Measurements from ENCODE around the gene GADD45A.
"Not testable (repeated sequence)": the region's sequence is repeated elsewhere in the genome, so short reads cannot be mapped to it uniquely, and the experiment has no call there.

Gene GADD45A

DNA sequence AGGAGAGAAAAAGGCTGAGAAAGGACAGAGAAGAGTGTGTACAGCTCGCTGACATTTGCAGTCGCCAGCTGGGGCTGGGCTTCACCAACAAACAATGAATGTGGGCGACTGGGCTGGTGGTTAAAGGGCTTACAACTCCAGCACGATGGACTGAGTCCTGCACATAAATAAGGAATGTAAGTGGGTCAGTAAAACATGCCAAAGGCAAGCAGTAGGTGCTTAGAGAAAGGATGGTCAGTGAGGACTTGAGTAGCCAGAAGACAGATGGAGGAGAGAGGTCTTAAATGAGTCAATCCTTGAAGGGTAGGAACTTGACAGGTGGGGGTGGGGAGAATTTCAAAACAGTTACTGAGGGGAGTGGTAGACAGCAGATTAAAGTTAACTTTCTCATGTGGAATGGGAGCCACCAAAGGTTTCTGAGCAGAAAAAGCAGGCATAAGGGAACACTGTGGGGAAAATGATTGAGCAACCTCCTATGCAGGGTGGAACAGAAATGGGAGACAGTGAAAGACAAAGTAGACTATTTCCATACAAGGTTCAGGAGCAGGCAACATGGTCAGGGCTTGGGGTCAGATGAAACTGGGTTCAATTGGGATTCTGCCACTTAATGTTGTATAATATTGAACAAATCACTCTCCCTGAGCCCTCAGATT, 37.4 kb downstream of the GADD45A start:
- ATAC-seq = no peak

- ATAC-seq = no peak
Observed at GRCh38 chr1:67723126-67723525, 38.1 kb downstream of the GADD45A start.

DNA sequence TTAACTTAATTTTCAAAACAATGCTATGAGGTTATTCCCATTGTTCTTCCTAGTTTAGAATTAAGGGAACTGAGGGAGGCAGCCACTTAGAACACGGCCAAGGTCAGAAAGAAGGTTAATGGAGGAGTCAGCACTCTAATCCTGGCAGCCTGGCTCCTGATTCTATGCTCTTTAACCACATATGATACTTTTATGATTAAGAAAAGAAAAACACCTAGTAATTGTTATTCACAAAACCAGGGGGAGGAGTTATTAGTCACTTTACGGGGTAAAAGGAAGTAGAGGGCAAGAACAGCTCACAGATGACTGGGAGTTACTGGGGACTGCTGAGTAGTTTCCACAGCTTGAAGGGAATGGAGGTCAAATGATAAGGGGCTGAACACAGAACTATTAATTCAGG, 38.6 kb downstream of the GADD45A start:
- peak; percentile 95 to 96 for ATAC-seq

DNA sequence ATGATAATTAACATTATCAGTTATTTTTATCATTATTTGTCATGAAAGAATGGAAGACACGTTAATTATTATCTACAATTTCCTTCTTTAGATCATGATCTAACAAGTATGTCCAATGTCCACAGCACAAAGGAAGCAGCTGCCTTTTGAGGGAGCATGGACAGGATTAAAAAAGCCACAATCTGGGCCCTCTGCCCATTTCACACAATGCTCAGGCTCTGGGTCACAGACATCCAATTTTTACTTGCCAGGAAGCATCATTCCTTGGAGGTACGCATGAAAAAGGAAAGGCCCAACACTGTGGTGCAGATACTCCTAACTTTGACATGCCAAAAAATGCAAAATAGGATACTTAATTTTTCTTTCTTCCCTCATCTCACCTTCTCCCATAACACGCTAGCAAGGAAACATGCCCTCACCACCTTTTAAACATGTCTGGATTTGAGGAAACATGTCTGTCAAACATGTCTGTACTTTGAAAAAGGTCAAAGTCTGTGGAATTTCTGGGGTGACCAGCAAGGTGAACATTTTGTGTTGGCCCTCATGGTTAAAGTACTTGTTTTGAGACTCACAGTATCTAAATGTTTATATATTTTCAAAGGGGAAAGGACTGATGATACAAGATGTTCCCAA, 40.0 kb downstream of the GADD45A start:
- ATAC-seq = no peak

GRCh38 chr1:67726224-67726623, 41.2 kb downstream of the GADD45A start:
- ATAC-seq = peak; percentile 6 to 7

- ATAC-seq = peak; percentile 18 to 35
Observed at GRCh38 chr1:67729872-67730271, 44.9 kb downstream of the GADD45A start.

DNA sequence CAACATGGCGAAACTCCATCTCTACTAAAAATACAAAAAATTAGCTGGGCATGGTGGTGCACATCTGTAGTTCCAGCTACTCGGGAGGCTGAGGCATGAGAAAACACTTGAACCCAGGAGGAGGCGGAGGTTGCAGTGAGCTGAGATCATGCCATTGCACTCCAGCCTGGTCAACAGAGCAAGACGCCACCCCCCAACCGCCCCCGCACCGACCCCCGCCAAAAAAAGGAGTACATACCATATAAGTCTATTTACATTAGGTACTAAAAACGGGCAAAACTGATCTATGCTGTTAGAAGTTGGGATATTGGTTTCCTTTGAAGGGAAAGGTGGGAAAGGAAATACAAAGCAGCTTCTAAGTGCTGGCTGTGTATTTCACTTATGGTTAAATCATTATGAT, 45.3 kb downstream of the GADD45A start:
- not testable (repeated sequence) for ATAC-seq

GRCh38 chr1:67731322-67731721, 46.3 kb downstream of the GADD45A start:
- no peak for ATAC-seq

DNA sequence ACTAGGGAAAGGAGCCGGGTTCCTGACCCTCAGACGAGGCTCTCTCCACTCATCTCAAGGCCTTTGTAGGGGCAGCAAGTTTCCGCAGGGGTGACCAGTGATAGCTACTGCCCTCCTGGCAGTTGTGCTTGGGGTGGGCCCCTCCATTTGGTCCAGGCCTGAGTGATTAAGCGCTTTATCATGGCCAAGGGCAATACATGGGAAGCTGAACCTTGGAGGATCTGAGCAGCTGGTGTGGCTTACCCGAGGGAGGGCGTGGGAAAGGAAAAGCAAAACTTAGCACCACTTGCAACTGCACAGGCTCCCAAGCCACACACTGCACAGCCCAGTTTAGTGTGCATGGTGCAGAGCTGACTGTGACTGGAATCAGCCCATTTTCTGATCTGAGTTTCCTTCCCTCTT, 47.8 kb downstream of the GADD45A start:
- ATAC-seq = no peak

GRCh38 chr1:67733681-67734322, 48.8 kb downstream of the GADD45A start:
- no peak for ATAC-seq

DNA sequence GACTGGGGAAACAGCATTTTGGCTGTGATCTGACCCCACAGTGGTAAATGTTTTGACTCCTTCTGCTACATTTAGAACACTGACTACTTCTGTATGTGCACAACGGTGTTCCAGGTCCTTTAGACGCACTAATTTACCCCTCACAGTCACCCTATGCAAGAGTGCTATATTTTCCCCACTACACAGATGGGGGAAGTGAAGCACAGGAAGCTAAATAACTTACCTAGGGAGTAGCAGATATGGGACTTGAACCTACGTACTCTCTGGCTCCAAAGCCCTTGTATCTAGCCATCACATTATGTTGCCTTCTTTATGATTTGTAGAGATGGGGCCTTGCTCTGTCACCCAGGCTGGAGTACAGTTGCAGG, 49.3 kb downstream of the GADD45A start:
- ATAC-seq = no peak

DNA sequence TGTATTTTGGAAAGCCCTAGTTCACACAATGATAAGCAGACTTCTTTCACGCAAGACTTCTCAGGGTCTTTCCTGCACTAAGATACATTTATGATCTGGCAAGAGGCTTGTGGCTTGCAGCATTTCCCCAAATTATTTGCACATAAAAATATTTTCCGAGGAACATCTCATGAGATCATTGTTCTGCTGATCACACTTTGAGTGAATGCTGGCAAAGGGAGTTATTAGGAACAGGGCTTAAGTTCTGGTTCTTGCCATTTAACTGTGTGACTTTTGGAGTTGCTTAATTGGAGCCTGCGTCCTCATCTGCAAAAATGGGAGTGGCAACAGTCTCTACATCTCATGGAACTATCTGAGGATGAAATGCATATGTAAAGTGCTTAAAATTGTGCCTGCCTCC, 50.2 kb downstream of the GADD45A start:
- no peak for ATAC-seq

DNA sequence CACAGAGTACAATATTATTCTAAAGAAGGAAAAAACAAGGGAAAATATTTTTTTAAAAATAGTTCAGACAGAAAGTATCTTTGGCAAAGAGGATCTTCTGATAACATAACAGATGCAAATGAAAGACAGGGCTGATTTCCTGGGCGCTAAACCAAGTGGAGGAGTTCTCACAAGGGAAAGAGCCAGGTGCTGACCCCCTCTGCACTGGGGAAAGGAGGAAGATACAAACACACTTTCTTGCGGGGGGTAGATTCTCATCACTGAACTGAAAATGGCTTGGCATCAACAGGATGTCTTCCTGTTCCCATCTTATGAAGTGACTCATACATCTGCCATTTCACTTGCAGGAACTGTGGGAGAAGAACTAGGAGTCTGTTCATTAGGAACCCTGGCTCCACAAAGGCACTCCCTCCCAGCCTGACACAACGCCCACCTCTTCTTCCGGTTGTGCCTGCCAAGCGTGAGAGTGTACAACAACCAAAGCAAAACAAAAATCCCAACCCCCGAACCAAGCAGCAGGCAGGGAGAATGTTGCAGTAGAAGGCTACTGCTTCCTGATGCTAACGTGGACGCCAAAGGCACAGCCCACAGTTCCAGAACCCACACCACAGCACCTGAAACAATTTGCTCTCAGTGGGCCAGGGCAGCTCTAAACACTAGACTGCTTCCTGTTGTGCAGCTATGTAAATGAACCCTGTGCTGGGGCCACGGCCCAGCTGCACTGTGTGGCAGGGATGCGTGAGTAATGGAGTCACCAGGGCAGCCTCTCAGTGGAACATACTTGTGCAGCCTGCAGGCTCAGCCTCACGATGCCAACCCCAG, 51.0 kb downstream of the GADD45A start:
- ATAC-seq = peak; percentile 99 to 100

- ATAC-seq = no peak
Observed at GRCh38 chr1:67736750-67737149, 51.7 kb downstream of the GADD45A start.

- no peak for ATAC-seq
Observed at GRCh38 chr1:67737875-67738274, 52.9 kb downstream of the GADD45A start.
